ENCODE data around the gene TLN1. TPM values are rescaled to one million over a fixed set of nuclear protein-coding genes. Genes with fewer than 3 reads are reported as not detected.

The TLN1 gene
- polyA plus RNA-seq, 1 experiment = 399 TPM

- POLR2A ChIA-PET = interaction anchor here (0.6 kb wide), 1 partner anchor 586 kb away, joined by 3 read pairs; no protein-coding TSS in a partner anchor
- Histone ChIP-seq H3K36me3 (ENCODE audit: control insufficient read depth, insufficient read depth, low read length) (no peaks in the 10 kb centered on the region), H3K4me3 (ENCODE audit: low read depth, low read length) (no peak overlapping the region), H3K27me3 (ENCODE audit: control insufficient read depth, insufficient read depth, low read length) (no peaks in the 10 kb centered on the region)
- DNase-seq (ENCODE audit: low read depth) = no peak
- TF ChIP-seq CTCF (IDR thresholded peaks at IDR 0.05; ENCODE audit: insufficient read depth, low read depth, low read length) = no peak
- CTCF ChIA-PET = interaction anchor here (1.4 to 4.8 kb wide), 3 partner anchors 8 to 47 kb away, joined by 3 to 43 read pairs (median 4); partner anchors contain the start of genes CCDC107 and RMRP
Observed at GRCh38 chr9:35649431-35650340, 82.3 kb downstream of the TLN1 start.

Small RNA genes lying within 50 kb of the gene (small RNA-seq; reads per million reads assigned to genes)
- 0.63 reads per million for gene MIR6853 (ENCODE audit: insufficient read length, low read depth, low replicate concordance)
- not detected for gene RMRP (ENCODE audit: insufficient read length, low read depth, low replicate concordance)
- gene RN7SL22P (ENCODE audit: insufficient read length, low read depth, low replicate concordance) = not detected

Other genes starting within 250 kb of the TLN1 start
- 19.6 and 43.3 TPM in 2 replicates for gene RUSC2, start 242.1 kb downstream of the TLN1 start, polyA plus RNA-seq (2011; rRNA removed)
- gene TESK1, start 126.9 kb downstream of the TLN1 start, polyA plus RNA-seq (2011; rRNA removed) = 23.2 and 32.6 TPM in 2 replicates
- 1.1 and 1.7 TPM in 2 replicates for gene CD72, start 113.8 kb downstream of the TLN1 start, polyA plus RNA-seq (2011; rRNA removed)
- not detected in 2 replicates for gene SIT1, start 81.3 kb downstream of the TLN1 start, polyA plus RNA-seq (2011; rRNA removed)
- 235 and 1,738 TPM in 2 replicates for gene RMRP, start 74.2 kb downstream of the TLN1 start, polyA plus RNA-seq (2011; rRNA removed)
- 22.0 and 27.9 TPM in 2 replicates for gene CCDC107, start 73.9 kb downstream of the TLN1 start, polyA plus RNA-seq (2011; rRNA removed)
- gene ARHGEF39, start 67.0 kb downstream of the TLN1 start, polyA plus RNA-seq (2011; rRNA removed) = 2.7 and 4.1 TPM in 2 replicates
- gene CA9, start 58.3 kb downstream of the TLN1 start, polyA plus RNA-seq (2011; rRNA removed) = 0.13 and 0.32 TPM in 2 replicates
- 1,727 and 2,061 TPM in 2 replicates for gene TPM2, start 42.3 kb downstream of the TLN1 start, polyA plus RNA-seq (2011; rRNA removed)
- gene CREB3, start 471 bp upstream of the TLN1 start, polyA plus RNA-seq (2011; rRNA removed) = 67.9 and 75.8 TPM in 2 replicates
- gene GBA2, start 17.0 kb upstream of the TLN1 start, polyA plus RNA-seq (2011; rRNA removed) = 30.3 and 44.1 TPM in 2 replicates
- gene RGP1, start 17.1 kb upstream of the TLN1 start, polyA plus RNA-seq (2011; rRNA removed) = 17.4 and 19.7 TPM in 2 replicates
- gene MSMP, start 22.1 kb upstream of the TLN1 start, polyA plus RNA-seq (2011; rRNA removed) = not detected in 2 replicates
- 30.1 and 33.4 TPM in 2 replicates for gene NPR2, start 59.4 kb upstream of the TLN1 start, polyA plus RNA-seq (2011; rRNA removed)
- 0.50 and 0.85 TPM in 2 replicates for gene SPAG8, start 80.1 kb upstream of the TLN1 start, polyA plus RNA-seq (2011; rRNA removed)
- gene HINT2, start 82.8 kb upstream of the TLN1 start, polyA plus RNA-seq (2011; rRNA removed) = 20.9 and 30.0 TPM in 2 replicates
- gene FAM221B, start 96.5 kb upstream of the TLN1 start, polyA plus RNA-seq (2011; rRNA removed) = not detected in 2 replicates
- 3.4 and 5.6 TPM in 2 replicates for gene TMEM8B, start 97.0 kb upstream of the TLN1 start, polyA plus RNA-seq (2011; rRNA removed)
- gene OR13J1, start 138.2 kb upstream of the TLN1 start, polyA plus RNA-seq (2011; rRNA removed) = not detected in 2 replicates
- gene HRCT1, start 174.0 kb upstream of the TLN1 start, polyA plus RNA-seq (2011; rRNA removed) = 0.47 and 0.93 TPM in 2 replicates
- 0.23 and 0.32 TPM in 2 replicates for gene SPAAR, start 177.3 kb upstream of the TLN1 start, polyA plus RNA-seq (2011; rRNA removed)
- gene OR2S2, start 226.0 kb upstream of the TLN1 start, polyA plus RNA-seq (2011; rRNA removed) = 0.33 and 0.53 TPM in 2 replicates

Measured in BJ (cell line).